Measurements from ENCODE around the gene CNPY4.

DNA sequence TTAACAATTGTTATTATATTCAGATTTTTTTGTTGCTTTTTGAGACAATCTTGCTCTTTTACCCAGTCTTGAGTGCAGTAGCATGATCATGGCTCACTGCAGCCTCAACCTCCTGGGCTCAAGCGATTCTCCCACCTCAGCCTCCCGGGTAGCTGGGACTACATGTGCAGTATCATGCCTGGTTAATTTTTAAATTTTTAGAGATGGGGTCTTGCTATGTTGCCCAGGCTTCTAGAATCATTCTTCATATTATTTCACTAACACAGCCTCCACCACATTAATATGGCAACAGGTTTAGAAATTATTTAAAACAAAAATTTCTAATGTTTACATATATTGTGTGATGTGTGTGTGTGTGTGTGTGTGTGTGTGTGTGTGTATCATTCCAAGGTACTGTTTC, 27.8 kb downstream of the CNPY4 start:
- TF ChIP-seq, protein P1, sequence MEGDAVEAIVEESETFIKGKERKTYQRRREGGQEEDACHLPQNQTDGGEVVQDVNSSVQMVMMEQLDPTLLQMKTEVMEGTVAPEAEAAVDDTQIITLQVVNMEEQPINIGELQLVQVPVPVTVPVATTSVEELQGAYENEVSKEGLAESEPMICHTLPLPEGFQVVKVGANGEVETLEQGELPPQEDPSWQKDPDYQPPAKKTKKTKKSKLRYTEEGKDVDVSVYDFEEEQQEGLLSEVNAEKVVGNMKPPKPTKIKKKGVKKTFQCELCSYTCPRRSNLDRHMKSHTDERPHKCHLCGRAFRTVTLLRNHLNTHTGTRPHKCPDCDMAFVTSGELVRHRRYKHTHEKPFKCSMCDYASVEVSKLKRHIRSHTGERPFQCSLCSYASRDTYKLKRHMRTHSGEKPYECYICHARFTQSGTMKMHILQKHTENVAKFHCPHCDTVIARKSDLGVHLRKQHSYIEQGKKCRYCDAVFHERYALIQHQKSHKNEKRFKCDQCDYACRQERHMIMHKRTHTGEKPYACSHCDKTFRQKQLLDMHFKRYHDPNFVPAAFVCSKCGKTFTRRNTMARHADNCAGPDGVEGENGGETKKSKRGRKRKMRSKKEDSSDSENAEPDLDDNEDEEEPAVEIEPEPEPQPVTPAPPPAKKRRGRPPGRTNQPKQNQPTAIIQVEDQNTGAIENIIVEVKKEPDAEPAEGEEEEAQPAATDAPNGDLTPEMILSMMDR (conservative IDR thresholded peaks at IDR 0.05; ENCODE audit: low read length), result no peak
- no peak for TF ChIP-seq EZH2phosphoT487 (IDR thresholded peaks at IDR 0.05; ENCODE audit: borderline replicate concordance)

Measured in Loucy (cell line).